ENCODE measurements around the gene CLEC2B.

- TF ChIP-seq, protein P1, sequence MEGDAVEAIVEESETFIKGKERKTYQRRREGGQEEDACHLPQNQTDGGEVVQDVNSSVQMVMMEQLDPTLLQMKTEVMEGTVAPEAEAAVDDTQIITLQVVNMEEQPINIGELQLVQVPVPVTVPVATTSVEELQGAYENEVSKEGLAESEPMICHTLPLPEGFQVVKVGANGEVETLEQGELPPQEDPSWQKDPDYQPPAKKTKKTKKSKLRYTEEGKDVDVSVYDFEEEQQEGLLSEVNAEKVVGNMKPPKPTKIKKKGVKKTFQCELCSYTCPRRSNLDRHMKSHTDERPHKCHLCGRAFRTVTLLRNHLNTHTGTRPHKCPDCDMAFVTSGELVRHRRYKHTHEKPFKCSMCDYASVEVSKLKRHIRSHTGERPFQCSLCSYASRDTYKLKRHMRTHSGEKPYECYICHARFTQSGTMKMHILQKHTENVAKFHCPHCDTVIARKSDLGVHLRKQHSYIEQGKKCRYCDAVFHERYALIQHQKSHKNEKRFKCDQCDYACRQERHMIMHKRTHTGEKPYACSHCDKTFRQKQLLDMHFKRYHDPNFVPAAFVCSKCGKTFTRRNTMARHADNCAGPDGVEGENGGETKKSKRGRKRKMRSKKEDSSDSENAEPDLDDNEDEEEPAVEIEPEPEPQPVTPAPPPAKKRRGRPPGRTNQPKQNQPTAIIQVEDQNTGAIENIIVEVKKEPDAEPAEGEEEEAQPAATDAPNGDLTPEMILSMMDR (IDR thresholded peaks at IDR 0.05) = no peak
- no peak for TF ChIP-seq POLR2AphosphoS5 (IDR thresholded peaks at IDR 0.05)
These were observed 13.0 kb downstream of the CLEC2B start for GRCh38 chr12:9856151-9856550.
